OCI-LY1 (cell line): ENCODE data around the gene TUBB8.

ENCODE experiments used
- CTCF ChIP-seq: fragments of 200-600 bp; sonication (generic), shearing (Covaris generic); IDR thresholded peaks from 2 replicates; pipeline ENCODE4 v1.5.1; 2017; ENCODE audit warnings: mild to moderate bottlenecking, antibody characterized with exemption, low read length, moderate library complexity, mixed read lengths
- EZH2 ChIP-seq: fragments of 200-600 bp; sonication (generic), shearing (Covaris generic); IDR thresholded peaks from 2 replicates; pipeline ENCODE4 v1.8.0; 2017; ENCODE audit warnings: borderline replicate concordance, mixed run types, mild to moderate bottlenecking, antibody characterized with exemption, low read length, moderate library complexity, mixed read lengths

- TF ChIP-seq EZH2 = no peak
- no peak for TF ChIP-seq CTCF
Measured at GRCh38 chr10:83930-84530, 34.9 kb upstream of the TUBB8 start.
